ENCODE data around the gene TMEM95.
A peak's percentile ranks its signal among the peaks of the same experiment; 100 is the strongest.

Gene TMEM95

DNA sequence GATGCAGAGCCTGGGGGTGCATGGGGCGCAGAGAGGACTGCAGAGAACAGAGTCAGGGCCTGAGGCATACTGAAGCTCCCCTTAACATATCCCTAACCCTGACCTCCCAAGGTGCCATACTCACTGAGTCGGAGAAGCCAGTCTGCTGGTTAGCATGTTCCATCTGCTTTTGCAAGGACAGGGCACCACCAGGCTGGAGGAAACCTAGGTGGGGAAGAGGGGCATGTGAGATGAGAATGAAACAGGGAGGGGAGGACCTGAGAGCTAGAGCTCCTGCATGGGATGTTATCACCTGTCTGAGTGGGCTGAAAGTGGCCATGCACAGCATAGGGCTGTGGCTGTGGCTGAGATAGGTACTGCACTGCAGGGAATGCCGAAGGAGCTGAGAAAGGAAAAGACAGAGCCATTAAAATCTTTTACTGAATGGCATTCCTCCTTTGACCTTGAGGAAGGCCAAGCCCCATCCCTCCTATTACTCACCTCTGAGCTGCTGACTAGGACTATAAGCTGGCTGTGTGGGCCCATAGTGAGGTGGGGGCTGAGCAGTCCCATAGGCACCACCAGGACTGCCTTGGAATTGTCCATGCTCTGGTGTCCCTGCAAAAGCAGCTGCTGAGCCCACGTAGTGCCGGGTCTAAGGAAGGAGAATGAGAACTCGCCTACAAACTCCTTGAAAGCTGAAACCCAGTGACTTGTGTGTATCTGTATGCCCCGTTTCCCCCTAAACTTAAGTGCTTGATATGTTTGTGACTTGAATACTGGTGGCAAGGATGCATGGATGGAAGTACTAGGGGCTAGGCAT lies 41.7 kb upstream of the TMEM95 start (continued):
- TF ChIP-seq ZNF747 (tag by site-specific recombination; IDR thresholded peaks at IDR 0.05) = no peak
- TF ChIP-seq, protein P1, sequence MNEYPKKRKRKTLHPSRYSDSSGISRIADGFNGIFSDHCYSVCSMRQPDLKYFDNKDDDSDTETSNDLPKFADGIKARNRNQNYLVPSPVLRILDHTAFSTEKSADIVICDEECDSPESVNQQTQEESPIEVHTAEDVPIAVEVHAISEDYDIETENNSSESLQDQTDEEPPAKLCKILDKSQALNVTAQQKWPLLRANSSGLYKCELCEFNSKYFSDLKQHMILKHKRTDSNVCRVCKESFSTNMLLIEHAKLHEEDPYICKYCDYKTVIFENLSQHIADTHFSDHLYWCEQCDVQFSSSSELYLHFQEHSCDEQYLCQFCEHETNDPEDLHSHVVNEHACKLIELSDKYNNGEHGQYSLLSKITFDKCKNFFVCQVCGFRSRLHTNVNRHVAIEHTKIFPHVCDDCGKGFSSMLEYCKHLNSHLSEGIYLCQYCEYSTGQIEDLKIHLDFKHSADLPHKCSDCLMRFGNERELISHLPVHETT (tag by site-specific recombination; IDR thresholded peaks at IDR 0.05) = no peak
- TF ChIP-seq, protein P2, sequence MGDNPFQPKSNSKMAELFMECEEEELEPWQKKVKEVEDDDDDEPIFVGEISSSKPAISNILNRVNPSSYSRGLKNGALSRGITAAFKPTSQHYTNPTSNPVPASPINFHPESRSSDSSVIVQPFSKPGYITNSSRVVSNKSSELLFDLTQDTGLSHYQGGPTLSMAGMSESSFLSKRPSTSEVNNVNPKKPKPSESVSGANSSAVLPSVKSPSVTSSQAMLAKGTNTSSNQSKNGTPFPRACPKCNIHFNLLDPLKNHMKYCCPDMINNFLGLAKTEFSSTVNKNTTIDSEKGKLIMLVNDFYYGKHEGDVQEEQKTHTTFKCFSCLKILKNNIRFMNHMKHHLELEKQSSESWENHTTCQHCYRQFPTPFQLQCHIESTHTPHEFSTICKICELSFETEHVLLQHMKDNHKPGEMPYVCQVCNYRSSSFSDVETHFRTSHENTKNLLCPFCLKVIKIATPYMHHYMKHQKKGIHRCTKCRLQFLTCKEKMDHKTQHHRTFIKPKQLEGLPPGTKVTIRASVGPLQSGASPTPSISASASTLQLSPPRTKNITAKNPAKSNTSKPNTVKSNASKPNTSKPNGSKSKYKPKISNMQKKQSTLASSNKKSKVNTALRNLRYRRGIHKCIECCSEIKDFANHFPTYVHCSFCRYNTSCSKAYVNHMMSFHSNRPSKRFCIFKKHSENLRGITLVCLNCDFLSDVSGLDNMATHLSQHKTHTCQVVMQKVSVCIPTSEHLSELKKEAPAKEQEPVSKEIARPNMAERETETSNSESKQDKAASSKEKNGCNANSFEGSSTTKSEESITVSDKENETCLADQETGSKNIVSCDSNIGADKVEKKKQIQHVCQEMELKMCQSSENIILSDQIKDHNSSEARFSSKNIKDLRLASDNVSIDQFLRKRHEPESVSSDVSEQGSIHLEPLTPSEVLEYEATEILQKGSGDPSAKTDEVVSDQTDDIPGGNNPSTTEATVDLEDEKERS (tag by site-specific recombination; IDR thresholded peaks at IDR 0.05) = no peak
- TF ChIP-seq FEZF1 (tag by site-specific recombination; IDR thresholded peaks at IDR 0.05) = peak; percentile 67
- no peak for TF ChIP-seq SCRT1 (tag by site-specific recombination; IDR thresholded peaks at IDR 0.05; ENCODE audit: borderline replicate concordance)
- no peak for TF ChIP-seq ZNF174 (tag by site-specific recombination; IDR thresholded peaks at IDR 0.05)
- no peak for TF ChIP-seq ZNF658 (tag by site-specific recombination; IDR thresholded peaks at IDR 0.05)
- TF ChIP-seq, protein P3, sequence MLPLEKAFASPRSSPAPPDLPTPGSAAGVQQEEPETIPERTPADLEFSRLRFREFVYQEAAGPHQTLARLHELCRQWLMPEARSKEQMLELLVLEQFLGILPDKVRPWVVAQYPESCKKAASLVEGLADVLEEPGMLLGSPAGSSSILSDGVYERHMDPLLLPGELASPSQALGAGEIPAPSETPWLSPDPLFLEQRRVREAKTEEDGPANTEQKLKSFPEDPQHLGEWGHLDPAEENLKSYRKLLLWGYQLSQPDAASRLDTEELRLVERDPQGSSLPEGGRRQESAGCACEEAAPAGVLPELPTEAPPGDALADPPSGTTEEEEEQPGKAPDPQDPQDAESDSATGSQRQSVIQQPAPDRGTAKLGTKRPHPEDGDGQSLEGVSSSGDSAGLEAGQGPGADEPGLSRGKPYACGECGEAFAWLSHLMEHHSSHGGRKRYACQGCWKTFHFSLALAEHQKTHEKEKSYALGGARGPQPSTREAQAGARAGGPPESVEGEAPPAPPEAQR (tag by site-specific recombination; IDR thresholded peaks at IDR 0.05) = no peak
- TF ChIP-seq BCL11A (tag by site-specific recombination; IDR thresholded peaks at IDR 0.05; ENCODE audit: low read depth) = no peak
- TF ChIP-seq, protein P4, sequence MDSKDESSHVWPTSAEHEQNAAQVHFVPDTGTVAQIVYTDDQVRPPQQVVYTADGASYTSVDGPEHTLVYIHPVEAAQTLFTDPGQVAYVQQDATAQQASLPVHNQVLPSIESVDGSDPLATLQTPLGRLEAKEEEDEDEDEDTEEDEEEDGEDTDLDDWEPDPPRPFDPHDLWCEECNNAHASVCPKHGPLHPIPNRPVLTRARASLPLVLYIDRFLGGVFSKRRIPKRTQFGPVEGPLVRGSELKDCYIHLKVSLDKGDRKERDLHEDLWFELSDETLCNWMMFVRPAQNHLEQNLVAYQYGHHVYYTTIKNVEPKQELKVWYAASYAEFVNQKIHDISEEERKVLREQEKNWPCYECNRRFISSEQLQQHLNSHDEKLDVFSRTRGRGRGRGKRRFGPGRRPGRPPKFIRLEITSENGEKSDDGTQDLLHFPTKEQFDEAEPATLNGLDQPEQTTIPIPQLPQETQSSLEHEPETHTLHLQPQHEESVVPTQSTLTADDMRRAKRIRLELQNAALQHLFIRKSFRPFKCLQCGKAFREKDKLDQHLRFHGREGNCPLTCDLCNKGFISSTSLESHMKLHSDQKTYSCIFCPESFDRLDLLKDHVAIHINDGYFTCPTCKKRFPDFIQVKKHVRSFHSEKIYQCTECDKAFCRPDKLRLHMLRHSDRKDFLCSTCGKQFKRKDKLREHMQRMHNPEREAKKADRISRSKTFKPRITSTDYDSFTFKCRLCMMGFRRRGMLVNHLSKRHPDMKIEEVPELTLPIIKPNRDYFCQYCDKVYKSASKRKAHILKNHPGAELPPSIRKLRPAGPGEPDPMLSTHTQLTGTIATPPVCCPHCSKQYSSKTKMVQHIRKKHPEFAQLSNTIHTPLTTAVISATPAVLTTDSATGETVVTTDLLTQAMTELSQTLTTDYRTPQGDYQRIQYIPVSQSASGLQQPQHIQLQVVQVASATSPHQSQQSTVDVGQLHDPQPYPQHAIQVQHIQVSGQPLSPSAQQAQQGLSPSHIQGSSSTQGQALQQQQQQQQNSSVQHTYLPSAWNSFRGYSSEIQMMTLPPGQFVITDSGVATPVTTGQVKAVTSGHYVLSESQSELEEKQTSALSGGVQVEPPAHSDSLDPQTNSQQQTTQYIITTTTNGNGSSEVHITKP (tag by site-specific recombination; IDR thresholded peaks at IDR 0.05) = peak; percentile 62
- TF ChIP-seq ZSCAN23 (tag by site-specific recombination; IDR thresholded peaks at IDR 0.05) = no peak
- no peak for TF ChIP-seq ZNF404 (tag by site-specific recombination; IDR thresholded peaks at IDR 0.05)
- no peak for TF ChIP-seq ZNF707 (tag by site-specific recombination; IDR thresholded peaks at IDR 0.05)
- no peak for TF ChIP-seq ZBTB8A (tag by site-specific recombination; IDR thresholded peaks at IDR 0.05)
- TF ChIP-seq ZSCAN30 (tag by site-specific recombination; IDR thresholded peaks at IDR 0.05) = no peak
- TF ChIP-seq ZNF140 (tag by site-specific recombination; IDR thresholded peaks at IDR 0.05) = no peak
- no peak for TF ChIP-seq ZNF248 (tag by site-specific recombination; IDR thresholded peaks at IDR 0.05)
- TF ChIP-seq, protein P5, sequence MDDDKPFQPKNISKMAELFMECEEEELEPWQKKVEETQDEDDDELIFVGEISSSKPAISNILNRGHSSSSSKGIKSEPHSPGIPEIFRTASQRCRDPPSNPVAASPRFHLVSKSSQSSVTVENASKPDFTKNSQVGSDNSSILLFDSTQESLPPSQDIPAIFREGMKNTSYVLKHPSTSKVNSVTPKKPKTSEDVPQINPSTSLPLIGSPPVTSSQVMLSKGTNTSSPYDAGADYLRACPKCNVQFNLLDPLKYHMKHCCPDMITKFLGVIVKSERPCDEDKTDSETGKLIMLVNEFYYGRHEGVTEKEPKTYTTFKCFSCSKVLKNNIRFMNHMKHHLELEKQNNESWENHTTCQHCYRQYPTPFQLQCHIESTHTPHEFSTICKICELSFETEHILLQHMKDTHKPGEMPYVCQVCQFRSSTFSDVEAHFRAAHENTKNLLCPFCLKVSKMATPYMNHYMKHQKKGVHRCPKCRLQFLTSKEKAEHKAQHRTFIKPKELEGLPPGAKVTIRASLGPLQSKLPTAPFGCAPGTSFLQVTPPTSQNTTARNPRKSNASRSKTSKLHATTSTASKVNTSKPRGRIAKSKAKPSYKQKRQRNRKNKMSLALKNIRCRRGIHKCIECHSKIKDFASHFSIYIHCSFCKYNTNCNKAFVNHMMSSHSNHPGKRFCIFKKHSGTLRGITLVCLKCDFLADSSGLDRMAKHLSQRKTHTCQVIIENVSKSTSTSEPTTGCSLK (tag by site-specific recombination; IDR thresholded peaks at IDR 0.05) = no peak
- TF ChIP-seq ZNF544 (tag by site-specific recombination; IDR thresholded peaks at IDR 0.05) = no peak
- TF ChIP-seq ZNF146 (tag by site-specific recombination; IDR thresholded peaks at IDR 0.05) = no peak
- TF ChIP-seq KLF10 (tag by site-specific recombination; IDR thresholded peaks at IDR 0.05) = no peak
- TF ChIP-seq ZNF114 (tag by site-specific recombination; IDR thresholded peaks at IDR 0.05) = no peak
- TF ChIP-seq ZEB2 (tag by site-specific recombination; IDR thresholded peaks at IDR 0.05) = no peak
- TF ChIP-seq, protein P6, sequence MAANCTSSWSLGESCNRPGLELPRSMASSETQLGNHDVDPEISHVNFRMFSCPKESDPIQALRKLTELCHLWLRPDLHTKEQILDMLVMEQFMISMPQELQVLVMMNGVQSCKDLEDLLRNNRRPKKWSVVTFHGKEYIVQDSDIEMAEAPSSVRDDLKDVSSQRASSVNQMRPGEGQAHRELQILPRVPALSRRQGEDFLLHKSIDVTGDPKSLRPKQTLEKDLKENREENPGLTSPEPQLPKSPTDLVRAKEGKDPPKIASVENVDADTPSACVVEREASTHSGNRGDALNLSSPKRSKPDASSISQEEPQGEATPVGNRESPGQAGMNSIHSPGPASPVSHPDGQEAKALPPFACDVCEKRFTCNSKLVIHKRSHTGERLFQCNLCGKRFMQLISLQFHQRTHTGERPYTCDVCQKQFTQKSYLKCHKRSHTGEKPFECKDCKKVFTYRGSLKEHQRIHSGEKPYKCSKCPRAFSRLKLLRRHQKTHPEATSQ (tag by site-specific recombination; IDR thresholded peaks at IDR 0.05) = no peak
- no peak for TF ChIP-seq ZNF292 (tag by site-specific recombination; IDR thresholded peaks at IDR 0.05; ENCODE audit: borderline replicate concordance, low read depth)
- no peak for TF ChIP-seq ZNF416 (tag by site-specific recombination; IDR thresholded peaks at IDR 0.05)
